Left cardiac atrium (tissue), 4 donors: ENCODE measurements around the gene RPTOR. TPM values are rescaled to one million over a fixed set of nuclear protein-coding genes. Genes with fewer than 3 reads are reported as not detected.
A peak's percentile ranks its signal among the peaks of the same experiment; 100 is the strongest.
"Not testable (repeated sequence)": the region's sequence is repeated elsewhere in the genome, so short reads cannot be mapped to it uniquely, and the experiment has no call there.

Experiments
- ATAC-seq, 2 donors: fragments of 200-7000 bp; cut with Tn5 transposase; one replicate each; pipeline ENCODE4 v1.9.1; 2020; ENCODE audit warnings: mild to moderate bottlenecking in 2 of 2, moderate library complexity in 2 of 2
- DNase-seq: peaks from one replicate; pipeline ENCODE4 v3.0.0-alpha.2; 2020
- intact Hi-C, 2 donors: fragments of 100-400 bp; cut with DNase I; formaldehyde crosslinking; loops; one replicate each; pipeline versions ENCODE4 v1.14.1 to v1.15.1; 2022 to 2023
- total RNA-seq, 2 donors: library from RNA; stranded (reverse); fragmentation: NEBNext Ultra II Directional; extraction: Animal tissue kit (Norgen Biotek cat#: 25700); gene quantifications; one replicate each; pipeline ENCODE4 v1.2.1, GENCODE V29; 2021
- donor health status: DM: no; HTN: yes; CAD: no.
- donor health status: DM: no; HTN: yes; CAD: no; lungs with severe emphysema.
- donor health status: DM: yes; HTN: yes; CAD: no.
- donor health status: Dilated cardiomyopathy.

Gene RPTOR
- total RNA-seq, 2 donors from 2014 or later = 18.9 to 22.9 TPM

DNA sequence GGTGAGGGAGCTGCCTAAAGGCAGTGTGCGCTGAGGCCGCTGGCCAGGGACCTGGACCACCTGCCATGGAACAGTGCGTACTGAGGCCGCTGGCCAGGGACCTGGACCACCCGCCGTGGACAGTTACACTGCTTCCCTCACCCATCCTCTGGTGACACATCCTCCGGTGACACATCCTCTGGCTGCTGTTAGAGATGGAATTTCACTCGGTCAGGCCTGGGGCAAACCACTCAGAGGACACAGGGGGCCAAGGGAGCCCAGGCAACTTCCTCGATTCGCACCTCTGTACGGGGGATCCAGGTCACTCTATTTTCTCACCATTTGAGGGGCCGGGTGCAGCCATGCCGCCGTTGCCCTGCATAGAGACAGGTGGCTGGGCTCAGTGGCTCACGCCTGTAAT is 32.4 kb upstream of the RPTOR start:
- DNase-seq (no peak), ATAC-seq (no peak)
- intact Hi-C loops = no loop called here

GRCh38 chr17:80513201-80513600 is 31.4 kb upstream of the RPTOR start:
- ATAC-seq (no peak), DNase-seq (no peak)
- intact Hi-C loops = no loop called here

- DNase-seq (no peak), ATAC-seq (peak in 1 of 2 donors; percentile 52)
- intact Hi-C loops = no loop called here
Measured at GRCh38 chr17:80513892-80514291, 30.7 kb upstream of the RPTOR start.

- intact Hi-C loops = no loop called here
- no peak for ATAC-seq
Measured at GRCh38 chr17:80516171-80516932, 28.3 kb upstream of the RPTOR start.

GRCh38 chr17:80517641-80518040 is 27.0 kb upstream of the RPTOR start:
- intact Hi-C loops = no loop called here
- no peak for DNase-seq
- no peak for ATAC-seq

More at GRCh38 chr17:80516171-80516932, 28.3 kb upstream of the RPTOR start:
- DNase-seq = no peak

DNA sequence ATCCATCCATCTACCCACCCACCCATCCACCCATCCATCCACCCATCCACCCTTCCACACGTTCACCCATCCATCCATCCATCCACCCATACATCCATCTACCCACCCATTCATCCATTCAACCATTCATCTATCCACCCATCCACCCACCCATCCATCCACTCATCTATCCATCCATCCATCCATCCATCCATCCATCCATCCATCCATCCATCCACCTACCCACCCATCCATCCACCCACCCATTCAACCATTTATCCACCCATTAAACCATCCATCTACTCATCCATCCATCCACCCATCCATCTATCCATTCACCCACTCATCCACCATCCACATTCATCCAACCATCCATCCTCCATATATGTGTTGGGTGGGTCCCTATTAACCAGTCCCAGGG is 26.2 kb upstream of the RPTOR start:
- no peak for ATAC-seq
- intact Hi-C loops = no loop called here
- DNase-seq = no peak

- intact Hi-C loops = no loop called here
- ATAC-seq (no peak), DNase-seq (no peak)
Measured at GRCh38 chr17:80519091-80519781, 25.4 kb upstream of the RPTOR start.

GRCh38 chr17:80520810-80521455 is 23.7 kb upstream of the RPTOR start:
- ATAC-seq (no peak), DNase-seq (no peak)
- intact Hi-C loops = no loop called here

DNA sequence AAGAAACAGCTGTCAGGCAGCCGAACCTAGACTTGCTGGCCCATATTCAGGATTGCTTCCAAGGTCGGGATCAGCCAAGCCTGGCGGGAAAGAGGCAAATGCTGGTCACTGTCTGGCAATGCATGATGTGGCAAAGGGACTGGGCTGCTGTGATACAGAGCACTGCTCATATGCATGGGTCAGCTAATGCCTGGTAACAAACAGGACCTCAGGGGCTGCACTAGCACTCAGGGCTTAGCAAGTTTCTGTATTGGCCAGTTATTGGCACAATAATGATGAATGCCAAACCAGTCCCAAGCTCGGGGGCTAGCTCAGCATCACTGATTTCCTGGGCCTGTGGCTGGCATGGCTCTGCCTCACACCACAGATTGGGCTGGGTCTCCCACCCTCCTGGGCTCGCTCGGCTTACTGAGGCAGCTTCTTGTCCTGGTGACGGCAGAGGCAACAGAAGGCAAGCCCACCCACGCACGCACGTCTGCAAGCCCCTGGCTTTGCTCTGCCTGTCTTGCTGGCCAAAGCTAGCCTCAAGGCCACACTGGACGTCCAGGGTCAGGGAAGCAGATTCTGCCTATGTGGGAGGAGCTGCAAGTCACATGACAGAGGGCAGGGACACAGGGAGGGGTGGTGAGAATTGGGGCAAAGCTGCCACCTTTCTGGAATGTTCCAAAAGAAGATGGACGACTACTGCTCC is 21.4 kb upstream of the RPTOR start:
- DNase-seq (no peak), ATAC-seq (no peak)
- intact Hi-C loops = no loop called here

DNA sequence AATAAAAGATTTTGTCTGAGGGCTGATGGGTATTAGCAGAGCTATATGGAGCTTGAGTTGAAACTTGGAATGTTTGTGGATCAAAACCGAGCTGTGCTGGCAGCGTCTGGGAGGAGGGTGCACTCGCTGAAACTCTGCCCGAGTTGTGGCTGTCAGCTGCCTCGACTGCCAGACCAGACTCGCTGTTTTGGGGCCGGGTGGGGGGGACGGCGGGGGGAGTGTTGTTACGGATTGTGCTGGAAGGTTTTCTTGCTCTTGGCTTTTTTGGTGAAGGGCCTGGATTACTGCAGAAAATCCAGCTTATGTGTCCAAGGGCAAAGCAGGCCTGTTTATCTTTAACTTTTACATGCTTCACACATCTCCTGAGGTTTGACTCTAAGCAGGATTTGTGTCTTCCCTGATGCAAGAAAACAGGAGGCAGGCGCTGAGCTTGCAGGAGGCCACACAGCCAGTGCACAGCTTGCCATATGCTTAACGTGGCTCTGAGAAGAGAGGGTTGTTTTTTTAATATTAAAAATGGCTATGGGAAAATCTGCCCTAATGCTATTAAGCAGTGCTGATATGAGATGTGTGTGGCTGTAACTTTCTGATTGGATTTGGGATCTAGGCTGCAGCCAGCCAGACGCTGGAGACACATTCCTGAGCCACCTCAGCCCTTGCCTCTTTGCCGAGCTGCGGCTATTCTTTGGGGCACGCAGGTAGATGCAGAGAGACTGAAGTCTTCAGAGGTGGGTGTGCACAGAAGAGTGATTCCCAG is 20.5 kb upstream of the RPTOR start:
- ATAC-seq = no peak
- intact Hi-C loops = no loop called here
- DNase-seq = no peak

DNA sequence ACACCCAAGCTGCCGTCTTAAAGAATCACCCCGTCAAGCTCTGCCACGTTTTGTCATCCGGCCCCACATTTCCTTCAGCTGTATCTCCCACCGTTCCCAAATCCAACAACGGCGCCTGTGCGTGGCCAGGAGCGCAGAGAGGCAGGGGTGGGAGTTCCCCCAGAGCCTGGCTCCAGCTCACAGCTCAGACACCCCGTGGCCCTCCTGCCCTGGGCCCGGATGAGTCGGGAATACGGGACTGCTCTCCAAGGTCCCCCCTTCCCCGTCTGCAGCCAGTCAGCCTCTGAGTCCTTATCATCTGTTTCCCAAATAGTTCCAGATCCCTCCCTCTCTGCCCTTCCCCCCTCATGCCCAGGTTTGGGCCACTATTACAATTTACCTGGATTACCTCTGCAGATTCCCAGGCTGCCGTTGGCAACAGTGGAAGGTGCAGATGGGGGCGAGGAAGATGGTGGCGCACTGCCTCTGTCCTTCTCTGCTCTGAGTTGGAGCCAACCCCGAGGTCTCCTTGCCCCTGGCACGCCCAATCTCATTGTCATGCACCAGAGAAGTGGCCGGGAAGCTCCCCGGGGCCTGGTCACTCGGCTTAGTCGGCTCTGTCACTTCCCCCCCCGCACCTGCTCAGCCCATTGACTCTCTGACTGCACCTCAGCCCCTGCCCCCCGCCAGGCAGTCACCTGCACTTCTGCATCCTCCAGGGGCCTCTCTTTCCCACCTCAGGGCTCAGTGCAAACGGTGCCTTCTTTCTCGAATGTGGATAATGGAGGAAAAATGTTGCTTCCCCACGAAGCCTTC is 18.3 kb upstream of the RPTOR start:
- intact Hi-C loops = no loop called here
- no peak for ATAC-seq
- no peak for DNase-seq

- ATAC-seq (no peak), DNase-seq (no peak)
- intact Hi-C loops = no loop called here
Measured at GRCh38 chr17:80527016-80527645, 17.5 kb upstream of the RPTOR start.

DNA sequence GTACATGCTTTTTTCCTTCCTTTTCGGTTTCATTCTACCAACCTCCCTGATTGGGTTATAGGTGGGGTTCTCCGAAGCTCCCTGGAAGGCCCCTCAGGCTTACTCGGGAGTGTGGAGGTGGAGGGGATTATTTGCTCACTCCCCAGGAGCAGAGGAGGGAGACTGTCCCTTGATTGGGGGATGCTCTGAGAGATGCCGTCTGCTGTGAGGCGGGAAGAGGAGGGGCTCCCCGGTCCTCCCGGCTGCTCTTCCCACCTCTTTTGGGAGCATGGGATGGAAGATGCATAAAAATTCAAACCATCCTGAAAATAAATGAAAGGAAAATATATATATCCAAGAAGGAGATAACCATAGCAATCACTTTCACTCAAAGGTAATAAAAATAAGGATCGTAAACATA is 16.1 kb upstream of the RPTOR start:
- intact Hi-C loops = no loop called here
- DNase-seq (no peak), ATAC-seq (no peak)

DNA sequence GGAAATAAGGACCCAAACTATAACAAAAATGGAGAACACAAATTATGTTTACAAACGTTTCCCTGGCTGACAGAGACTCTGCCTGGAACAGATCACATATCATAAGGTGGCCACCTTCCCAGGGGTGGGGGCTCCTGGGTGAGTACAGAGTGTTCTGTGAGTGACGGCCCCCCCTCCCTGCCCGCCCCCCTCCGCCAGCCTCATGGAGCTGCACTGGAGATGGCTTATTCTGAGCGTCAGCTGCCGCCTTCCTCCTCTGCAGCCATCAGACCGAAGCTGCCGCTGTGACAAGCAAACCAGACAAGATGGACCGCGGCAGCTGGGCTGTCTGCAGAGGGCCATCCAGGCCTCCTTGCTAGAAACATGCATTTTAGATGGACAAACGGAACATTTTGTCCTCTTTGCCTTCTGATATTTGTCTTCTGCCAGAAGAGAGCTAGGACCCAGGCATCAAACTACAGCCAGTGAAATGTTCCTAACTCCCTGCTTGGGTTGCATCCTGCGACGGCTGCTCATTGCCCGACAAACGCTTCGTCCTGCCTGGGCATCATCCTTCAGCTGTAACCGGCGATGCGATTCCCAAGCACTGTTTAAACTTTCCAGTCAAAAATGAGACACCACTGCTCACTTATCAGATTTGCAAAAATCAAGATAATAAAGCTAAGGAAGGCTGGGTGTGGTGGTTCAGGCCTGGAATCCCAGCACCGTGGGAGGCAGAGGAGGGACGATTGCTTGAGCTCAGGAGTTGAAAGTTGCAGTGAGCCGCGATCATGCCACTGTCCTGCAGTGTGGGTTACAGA is 15.3 kb upstream of the RPTOR start:
- intact Hi-C loops = no loop called here
- no peak for ATAC-seq
- DNase-seq = no peak

DNA sequence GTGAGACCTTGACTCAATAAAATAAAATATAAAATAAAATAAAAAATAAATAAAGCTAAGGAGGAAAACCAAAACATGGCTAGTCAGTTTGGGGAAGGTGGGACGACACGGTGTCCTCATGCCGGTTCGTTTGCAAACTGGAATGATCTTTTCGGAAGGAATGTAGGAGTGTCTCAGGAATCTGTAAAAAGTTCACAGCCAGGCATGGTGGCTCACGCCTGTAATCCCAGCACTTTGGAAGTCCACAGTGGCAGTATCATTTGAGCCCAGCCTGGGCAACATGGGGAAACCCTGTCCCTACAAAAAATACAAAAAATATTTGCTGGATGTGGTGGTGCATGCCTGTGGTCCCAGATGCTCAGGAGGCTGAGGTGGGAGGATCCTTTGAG is 14.7 kb upstream of the RPTOR start:
- no peak for DNase-seq
- intact Hi-C loops = no loop called here
- no peak for ATAC-seq

DNA sequence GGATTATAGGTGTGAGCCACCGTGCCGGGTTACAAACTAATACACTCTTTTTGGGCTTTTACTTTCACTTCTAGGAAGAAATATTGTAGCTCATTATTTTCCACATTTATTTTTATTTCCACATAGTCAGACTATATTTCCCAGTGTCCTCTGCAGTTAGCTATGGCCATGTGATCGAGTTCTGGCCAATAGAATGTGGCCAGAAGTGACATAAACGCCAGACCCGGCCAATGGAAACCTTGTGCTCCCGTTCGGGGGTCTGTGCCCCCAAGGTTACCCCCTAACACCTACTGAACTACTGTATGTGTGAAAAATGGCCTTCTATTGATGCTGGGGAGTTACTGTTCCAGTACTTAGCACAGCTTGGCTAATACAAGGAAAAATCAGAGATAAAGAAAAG is 13.2 kb upstream of the RPTOR start:
- ATAC-seq (no peak), DNase-seq (no peak)
- intact Hi-C loops = no loop called here

DNA sequence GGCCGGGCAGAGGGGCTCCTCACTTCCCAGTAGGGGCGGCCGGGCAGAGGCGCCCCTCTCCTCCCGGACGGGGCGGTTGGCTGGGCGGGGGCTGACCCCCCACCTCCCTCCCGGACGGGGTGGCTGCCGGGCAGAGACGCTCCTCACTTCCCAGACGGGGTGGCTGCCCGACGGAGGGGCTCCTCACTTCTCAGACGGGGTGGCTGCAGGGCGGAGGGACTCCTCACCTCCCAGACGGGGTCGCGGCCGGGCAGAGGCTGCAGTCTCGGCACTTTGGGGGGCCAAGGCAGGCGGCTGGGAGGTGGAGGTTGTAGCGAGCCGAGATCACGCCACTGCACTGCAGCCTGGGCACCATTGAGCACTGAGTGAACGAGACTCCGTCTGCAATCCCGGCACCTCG is 7.3 kb upstream of the RPTOR start:
- intact Hi-C loops, ATAC-seq, DNase-seq: not testable (repeated sequence)
